GM21360 (cell line): Measurements from ENCODE around the gene MRPL34.
A peak's percentile ranks its signal among the peaks of the same experiment; 100 is the strongest.

Source experiments
- ATAC-seq: cut with Tn5 transposase; IDR thresholded peaks from one replicate; pipeline ENCODE4 v1.9.1; 2021; ENCODE audit warnings: mild to moderate bottlenecking, moderate library complexity; ENCODE audit not compliant: unreplicated experiment

The MRPL34 gene

DNA sequence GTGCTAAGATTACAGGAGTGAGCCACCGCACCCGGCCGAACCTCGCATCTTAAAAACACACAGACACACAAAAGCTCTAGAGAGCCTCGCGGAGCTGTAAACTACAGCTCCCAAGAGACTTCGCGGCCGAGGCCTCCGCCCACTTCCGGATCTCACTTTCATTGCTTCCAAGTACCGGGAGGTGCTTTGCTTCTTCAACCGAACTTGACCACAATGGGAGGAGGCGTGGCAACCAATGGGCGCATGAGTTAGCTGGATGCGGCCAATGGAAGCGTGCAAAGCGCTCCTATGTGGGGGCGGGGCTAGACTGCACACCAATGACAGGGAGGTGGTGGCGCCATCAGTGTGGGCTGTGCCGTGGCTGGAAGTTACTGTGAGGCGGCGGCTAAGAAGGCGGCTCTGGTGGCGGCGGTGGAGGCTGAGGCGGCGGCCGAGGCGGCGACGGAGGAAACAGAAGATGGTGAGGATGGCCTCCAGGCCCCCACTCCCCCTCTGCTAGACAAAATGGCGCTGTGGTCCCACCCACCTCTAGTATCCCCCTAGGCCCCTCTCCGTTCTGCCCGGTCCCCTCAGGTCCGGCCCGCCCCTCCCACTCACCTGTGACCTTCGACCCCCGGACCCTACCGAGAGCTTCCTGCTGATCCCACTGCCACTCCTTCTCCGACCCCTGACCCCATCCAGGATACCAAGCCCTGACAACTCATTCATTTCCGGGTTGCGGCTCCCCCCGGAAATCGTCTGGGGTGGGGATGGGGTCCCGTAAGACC lies 3.7 kb downstream of the MRPL34 start, which contains the start of gene DDA1:
Gene DDA1, plus strand, starts transcription at position 366 of the 767 bp plus-strand sequence. Its CDS starts 92 bp downstream, at position 458.
- peak; percentile 56 for ATAC-seq

DNA sequence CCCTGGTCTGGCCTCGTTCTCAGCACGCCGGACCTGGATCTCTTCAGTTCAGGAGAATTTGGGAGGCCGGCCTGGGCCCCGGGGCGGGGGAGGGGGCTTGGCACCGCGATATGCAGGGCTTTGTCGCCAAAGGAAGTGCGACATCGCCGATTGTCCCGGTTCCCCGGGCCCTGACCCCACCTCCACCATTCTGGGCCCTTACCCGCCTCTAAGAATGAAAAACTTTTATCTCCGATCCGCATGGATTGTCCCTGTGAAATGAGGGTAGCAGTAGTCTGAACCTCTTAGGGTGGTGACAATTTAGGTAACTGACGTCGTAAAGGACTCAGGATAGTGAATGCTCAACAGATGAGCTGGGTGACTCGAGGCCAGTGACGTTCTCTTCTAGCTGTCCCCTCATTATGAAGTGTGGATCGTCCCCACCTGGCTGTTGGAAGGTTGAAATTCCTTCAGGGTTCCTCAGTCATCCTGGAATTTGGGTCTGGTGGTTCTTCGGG lies 4.3 kb downstream of the MRPL34 start:
- ATAC-seq, result no peak

DNA sequence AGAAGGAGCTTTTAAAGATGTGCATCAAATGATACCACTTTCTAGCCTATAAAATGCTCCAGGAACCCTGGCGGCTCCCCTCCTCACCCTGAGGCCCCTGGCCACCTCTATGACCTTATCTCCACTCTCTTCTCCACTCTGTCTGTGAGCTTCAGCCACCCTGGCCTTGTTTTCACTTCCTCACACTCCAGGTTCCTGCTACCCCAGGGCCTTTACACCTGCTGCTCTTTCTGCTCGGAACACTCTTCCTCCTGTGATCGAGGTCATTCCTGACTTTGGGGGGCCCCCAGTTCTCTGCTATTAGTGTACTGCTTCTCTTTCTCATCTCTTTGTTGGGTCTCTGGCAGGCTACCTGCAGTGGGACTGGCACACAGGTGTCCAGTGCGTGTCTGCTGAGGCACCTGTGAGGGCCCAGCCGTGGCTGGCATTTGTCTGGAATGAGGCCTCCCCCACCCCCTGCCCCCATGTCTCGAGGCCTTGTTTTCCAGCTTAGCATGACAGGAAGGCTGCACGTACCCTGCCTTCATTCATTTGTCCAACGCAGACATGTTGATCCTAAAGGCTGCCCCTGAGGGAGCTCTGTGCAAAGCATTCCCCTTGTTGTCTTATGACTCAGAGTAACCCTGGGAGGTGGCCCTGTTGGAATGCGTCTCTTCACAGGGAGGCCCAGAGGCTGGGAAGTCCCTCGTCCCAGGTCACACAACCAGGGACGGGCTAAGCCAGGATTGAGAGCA lies 6.0 kb downstream of the MRPL34 start:
- no peak for ATAC-seq

DNA sequence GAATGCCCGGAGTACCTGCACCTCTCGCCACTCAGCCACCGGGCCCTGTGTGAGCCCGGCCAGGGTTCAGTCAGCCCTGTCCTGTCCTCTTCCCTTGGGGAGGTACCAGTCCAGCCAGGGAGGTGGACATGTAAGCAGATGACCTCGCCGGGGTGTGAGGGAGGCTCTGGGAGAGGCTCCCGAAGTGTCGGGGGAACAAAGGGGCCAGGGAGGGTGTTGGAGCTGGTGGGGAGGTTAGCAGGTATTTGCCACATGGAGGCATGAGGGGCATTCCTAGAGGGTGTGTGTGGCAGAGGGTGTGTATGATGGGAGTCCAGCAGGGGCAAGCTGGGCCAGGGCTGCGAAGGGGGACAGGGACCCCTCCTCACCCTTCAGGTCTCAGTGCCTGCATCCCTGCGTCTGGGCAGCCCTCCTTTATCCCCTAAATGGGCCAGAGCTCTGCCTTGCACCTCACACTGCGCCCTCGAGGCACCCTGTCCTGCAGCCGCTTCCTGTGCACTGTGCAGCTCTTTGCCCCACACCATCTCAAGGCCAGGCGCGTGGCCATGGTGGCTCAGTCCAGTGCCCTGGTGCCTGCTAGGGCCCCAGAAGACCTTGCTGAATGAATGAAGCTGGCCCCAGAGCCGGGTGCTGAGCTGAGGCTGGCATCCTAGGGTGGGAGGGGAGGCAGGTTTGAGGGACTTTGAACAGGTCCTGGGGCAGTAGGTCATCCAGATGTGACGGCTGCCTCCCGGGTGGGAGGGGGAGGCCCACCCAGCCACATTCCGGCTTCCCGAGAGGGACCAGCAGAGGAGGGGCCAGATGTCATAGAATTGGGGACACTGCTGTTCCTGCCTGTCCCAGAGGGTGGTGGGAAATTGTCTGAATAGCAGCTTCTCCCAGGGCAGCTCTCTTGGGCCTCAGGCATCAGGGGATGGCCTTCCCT lies 6.8 kb downstream of the MRPL34 start:
- no peak for ATAC-seq

DNA sequence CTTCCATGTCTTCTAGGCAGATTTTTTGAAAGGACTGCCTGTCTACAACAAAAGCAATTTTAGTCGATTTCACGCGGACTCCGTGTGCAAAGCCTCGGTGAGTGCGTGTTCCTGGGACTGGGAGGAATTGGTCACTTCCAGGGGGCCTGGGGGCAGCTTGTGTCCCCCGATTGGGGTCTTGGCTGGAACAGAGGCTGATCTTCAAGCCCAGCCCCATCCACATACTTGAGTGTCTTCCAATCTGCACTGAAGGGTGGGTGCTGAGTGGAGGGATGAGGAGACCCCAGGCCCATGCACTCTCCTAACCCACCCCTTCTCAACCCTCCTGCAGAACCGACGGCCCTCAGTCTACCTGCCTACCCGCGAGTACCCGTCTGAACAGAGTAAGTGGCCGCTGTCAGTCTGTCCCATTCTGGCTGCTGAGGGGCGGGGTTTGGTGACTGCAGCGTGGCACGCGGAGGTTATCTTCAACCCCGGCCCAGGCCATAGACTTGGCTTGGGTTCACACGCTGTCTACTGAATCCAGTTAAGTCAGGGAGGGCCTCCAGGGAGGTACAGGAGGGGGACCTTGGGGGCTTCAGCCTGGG lies 8.4 kb downstream of the MRPL34 start:
- no peak for ATAC-seq

DNA sequence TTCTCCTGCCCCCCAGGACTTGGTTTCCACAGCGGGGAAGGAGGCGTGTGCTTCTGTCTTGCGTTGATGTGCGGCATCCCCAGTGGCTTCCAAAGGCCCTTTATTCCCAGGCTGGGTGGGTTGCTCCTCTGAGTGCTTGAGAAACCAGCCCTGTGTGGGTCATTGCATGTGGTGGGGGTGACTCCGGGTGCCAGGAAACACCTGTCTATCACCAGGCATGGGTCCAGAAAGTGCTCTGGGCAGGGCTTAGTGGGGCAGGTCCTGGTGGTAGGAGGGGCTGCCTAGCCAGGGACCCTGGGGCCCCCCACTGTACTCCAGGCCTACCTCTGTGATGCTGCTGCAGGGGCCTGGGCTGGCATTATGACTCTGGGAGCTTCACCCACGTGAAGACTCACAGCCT lies 13.3 kb downstream of the MRPL34 start:
- no peak for ATAC-seq

DNA sequence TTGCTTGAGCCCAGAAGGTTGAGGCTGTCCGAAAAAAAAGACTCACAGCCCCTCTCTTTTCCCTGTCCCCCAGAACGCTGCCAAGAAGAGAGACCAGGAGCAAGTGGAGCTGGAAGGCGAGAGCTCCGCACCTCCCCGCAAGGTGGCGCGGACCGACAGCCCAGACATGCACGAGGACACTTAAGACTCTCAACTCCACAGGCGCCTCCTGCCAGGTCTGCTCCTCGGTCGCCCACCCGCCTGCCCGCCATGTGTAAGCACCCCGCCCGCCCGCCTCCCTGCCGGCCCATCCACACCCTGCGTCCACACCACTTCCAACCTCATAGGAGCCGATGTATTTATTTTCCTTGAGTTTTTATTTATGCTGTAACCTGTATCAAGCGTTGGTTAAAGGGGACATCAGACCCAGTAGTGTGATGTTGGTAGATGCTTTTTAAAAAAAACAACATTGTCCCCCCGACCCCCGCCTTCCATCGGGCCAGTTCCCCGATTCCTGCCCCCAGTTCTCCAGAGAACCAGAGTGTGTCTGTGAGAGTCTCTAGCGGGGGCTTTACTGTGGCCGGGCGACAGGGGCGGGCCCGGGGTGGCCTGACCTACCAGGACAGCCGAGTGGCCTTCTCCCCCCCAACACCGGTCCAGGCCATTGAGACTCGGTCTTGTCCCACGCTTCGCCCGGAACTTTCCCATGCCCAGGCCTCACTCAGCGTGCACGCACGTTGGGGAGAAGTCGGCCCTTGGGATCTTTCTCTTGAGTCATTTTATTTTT lies 14.0 kb downstream of the MRPL34 start:
- ATAC-seq, result no peak

DNA sequence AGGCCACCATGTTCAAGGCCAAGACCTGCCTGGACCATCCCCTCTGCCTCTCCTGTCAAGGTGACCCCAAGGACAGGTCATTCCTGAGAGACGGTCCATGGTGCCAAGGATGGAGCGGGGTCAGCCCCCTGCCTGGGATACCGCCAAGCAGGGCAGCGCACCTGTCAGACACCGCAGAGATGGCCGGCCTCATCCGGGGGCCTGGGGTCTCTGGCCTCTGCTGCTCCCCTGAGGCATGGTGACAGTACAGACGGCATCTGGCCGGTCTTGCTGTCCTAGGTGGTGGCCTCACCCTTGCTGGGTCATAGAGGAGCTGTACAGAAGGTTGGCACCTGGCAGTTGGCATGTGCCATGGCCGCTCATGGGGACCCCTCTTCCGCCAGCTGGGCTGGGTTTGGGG lies 14.8 kb downstream of the MRPL34 start:
- ATAC-seq, result no peak

DNA sequence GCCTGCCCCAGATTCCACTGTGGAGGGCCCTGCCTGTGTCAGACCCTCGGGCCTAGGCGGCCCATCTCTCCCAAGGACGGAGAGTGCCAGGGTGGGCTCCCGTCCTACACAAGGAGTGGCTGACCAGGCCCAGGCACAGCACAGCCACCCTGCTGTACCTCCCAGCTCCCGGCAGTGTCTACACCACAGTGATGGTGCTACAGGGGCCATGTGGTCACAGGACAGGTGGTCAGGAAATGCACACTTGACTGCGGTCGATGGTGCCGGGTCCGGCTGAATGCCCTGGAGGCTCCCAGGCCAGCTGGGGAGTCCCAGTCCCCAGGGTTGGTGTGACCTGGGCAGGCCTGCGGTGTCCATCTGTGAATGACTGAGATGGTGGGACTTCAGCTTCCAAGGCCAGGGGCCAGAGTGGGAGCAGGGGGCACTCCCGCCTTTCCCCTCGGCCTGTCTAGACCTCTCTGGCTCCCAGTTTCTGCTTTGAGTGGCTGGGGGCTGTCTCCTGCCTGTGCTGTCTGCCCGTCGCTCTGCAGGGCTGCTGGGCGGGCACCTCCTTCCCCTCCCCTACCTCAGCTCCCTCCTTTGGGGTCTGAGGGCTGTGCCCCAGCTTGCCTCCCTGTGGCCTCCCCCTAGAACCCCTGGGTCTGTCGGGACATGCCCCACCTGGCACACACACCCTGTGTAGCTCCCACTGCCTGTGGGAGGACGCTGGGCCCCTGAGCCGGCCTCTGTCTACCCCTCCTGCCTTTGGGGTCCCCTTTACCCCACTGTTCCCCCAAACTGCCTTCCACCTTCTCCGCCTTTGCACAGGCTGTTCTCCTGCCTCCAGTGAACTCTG lies 16.2 kb downstream of the MRPL34 start:
- no peak for ATAC-seq

DNA sequence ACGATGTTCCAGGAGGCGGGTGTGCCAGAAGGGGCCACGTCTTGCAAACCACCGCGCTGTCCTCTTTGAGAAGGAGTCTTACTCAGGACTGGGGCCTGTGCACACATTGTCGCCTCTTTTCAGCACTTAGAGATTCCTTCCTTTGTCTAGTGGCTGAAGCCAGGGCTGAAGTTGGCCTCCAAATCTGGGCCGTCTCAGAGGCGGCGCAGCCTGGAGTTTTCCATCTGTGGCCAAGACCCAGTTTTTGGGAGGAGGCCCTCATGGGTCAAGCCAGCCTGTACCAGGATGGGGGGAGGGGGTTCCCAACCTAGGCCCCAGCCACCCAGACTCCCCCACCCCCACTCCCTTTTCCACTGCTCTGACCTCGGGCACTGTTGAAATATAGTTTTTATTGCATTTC lies 17.2 kb downstream of the MRPL34 start:
- no peak for ATAC-seq

DNA sequence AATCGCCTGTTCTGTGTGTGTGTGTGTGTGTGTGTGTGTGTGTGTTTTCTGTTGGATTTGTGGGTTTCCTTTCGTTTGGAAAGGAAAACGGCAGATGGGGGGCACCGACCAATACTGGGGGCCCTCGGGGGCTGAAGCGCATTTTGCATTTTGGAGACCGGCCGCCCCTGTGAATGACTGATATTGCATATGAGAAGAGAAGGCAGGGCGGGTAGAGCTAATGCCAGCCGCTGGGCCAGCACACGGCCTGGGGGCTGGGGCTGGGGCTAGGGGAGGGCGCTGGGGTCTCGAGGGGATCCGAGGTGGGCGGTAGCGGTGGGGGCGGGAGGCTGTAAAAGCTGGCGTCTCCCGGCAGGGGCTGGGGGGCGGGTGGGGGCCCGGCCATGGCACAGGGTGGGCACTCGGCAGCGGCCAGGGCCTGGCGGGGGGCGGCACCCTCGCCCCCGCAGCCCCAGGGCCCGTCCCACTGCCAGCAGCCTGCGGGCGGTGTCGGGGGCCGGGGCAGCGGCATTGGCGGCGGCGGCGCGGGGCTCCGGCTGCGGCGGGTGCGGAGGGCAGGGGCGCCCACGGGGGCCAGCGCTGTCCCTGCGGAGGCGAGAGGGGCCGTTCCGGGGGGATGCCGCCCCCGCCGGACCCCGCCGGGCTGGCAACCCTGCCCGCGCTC lies 17.8 kb downstream of the MRPL34 start:
- no peak for ATAC-seq

DNA sequence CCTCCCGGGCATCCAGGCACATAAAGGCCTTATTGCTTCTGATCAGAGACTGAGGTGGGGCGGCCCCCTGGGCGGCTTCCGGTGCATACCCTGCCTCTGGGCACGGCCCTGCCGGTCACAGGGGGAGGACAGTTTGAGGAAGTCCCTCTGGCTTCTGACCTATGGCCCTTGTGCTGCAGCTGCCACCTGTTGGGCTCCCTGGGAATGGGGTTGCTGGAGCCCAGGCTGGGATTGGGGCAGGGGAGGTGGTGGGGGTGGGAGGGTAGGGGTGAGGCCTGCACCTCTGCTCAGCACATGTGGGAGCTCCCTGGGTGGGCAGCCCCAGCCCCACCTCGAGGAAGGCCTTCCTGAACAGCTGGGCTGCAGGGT lies 18.3 kb downstream of the MRPL34 start:
- no peak for ATAC-seq

DNA sequence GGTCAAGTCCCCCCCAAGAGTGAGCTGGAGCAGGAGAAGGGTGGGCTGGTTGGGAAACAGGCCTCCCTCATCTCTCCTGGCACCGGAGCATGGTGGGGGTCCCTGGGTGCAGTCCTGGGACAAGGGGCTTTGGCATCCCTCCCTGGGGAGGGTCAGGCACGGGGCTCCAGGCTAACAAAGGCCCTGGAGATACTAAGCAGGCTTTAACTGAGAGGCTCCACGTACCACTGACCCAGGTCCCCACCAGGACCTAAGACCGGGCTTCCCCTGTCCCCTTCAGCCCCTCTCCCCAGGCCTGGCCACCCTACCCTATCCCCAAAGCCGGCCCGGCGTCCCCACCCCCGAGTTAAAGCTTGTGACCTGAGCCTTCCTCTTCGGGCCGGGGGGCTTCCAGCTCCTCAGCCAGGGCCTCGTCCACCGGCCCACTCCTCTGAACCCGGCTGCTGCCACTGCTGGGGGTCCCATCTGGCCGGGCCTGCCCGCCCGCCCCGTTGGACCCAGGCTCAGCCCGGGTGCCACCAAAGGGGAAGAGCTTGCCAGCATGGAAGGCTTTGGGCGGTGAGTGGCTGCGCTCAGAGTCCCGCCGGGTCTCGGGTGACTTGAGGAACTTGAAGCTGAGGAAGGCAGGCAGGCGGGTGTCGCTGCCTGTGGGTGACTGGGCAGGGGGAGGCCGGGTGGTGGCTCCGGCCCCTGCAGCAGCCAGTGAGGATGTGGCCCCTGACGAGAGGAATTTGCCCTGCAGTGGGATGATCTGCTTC lies 18.9 kb downstream of the MRPL34 start:
- ATAC-seq, result no peak

DNA sequence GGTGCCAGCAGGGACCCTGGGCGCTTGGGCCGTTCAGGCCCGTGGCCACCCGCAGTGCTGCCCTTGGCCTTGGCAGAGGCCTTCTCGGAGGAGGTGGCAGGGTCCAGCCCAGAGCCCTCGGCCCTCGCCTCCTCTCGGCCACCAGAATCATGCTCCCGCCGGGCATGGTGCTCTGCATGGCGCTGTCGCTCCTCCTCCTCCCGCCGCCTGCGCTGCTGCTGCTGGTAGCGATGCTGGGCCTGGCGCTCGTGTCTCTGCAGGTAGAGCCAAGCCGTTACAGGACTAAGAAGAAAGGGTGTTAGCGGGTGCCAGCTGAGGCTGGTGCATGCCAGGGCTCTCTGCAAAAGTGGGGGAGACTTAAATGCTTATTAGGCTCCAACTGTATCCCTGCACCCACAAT lies 19.5 kb downstream of the MRPL34 start:
- ATAC-seq, result no peak

DNA sequence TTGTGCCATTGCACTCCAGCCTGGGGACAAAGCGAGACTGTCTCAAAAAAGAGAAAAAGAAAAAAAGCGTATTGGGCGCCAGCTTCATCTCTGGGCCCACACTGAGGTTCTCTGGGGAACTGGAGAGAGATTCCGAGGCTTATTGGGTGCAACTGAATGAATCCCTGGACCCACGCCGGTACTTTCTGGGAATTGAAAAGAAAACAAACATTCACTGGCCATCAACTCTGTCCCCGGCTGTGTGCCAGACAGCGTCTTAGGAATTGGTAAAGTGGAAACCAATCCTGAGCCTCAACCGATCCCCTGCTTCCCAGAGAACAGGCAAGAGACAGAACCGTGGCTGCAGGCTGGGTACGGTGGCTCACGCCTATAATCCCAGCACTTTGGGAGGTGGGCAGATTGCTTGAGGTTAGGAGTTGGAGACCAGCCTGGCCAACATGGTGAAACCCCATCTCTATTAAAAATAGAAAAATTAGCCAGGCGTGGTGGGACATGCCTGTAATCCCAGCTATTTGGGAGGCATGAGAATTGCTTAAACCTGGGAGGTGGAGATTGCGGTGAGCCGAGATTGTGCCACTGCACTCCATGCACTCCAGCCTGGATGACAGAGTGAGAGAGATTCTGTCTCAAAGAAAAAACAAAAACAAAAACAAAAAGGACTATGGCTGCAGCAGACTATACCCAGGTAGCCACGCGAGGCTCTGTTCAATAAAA lies 20.4 kb downstream of the MRPL34 start:
- ATAC-seq, result no peak

DNA sequence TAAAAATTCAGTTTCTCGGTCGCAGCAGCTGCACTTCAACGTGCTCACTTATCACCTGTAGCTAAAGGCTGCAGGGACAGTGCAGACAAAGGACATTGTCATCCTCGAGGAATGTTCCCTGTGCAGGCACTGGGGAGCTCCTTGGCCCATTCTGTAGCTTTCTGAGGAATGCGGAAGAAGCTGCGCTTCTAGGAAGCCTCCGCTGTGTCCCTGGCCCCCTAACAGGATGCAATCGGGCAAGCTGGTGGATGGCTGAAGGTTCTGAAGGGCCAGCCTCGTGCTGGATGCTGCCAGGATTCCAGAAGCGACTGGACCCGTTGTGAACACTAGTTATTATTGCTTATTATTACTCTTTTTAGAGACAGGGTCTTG lies 20.9 kb downstream of the MRPL34 start:
- no peak for ATAC-seq

DNA sequence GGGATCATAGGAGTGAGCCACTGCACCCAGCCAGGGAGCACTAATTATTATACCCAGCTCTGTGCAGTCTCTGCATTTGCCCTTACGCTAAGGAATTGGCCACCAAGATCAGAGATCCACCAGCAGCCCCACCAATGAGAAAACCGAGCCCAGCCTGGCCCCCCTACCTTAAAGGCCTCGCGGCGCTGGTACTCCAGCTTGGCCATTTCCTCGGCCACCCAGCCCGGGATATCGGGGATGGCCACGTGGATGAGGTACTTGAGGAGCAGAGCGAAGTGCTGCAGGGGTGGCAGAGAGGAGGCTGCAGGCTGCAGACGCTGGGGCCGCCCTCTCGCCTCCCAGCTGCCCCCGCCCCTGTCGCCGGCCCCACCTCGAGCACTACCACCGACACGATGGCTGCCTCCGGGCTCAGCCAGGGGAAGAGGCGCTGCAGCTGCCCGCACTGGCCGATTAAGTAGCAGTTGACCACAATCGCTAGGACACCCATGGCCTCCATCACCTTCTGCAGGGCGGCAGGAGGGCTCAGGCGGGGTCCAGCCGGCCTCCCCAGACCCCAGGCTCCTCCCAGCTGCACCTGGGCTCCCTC lies 21.5 kb downstream of the MRPL34 start:
- no peak for ATAC-seq
